Astrocyte (in vitro differentiated cells and primary cell): ENCODE measurements around the gene CCDC61.

Experiments used
- CTCF ChIP-seq: IDR thresholded peaks from 2 replicates; pipeline ENCODE4 v1.5.1; 2011; ENCODE audit warnings: low read depth, mild to moderate bottlenecking, inconsistent platforms, low read length, moderate library complexity; ENCODE audit not compliant: insufficient read depth
- EZH2 ChIP-seq: IDR thresholded peaks from 2 replicates; pipeline ENCODE4 v1.6.1; 2012; ENCODE audit warnings: mild to moderate bottlenecking, low read length, inconsistent platforms; ENCODE audit not compliant: insufficient read depth

DNA sequence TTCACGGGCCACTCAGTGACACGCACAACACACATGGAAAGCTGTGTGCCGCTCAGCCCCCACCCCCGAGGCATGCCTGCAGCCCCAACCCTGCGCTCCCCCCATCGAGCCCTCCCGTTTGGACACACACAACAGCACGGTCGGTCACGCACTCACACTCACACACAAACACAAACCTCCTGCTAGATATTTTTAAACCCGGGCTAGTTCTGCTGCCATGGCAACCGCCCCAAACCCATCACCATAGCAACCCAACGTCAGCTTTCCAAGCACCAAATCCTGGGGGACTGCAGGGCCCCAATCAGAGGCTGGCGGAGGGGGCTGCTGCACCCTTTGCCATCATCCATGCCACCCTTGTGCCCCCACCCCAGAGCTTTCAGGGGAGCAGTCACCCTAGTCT, 19.1 kb upstream of the CCDC61 start:
- TF ChIP-seq CTCF (no peak), EZH2 (no peak)
